Endothelial cell of umbilical vein (primary cell): ENCODE results near the gene MED27. TPM values are rescaled to one million over a fixed set of nuclear protein-coding genes. Genes with fewer than 3 reads are reported as not detected.

Experiments
- BruUV-seq: library from RNA; stranded (reverse); fragments of 400-500 nt; replicated peaks from 2 replicates; lab custom pipeline; 2021; lab: Mats Ljungman, UMichigan
- CTCF ChIA-PET: fragments of 300-600, 350-600 bp; sonication (Branson Sonifier 250); formaldehyde crosslinking; loops from one replicate; lab custom pipeline; 2021; ENCODE audit warnings: antibody characterized with exemption, inconsistent platforms; lab: Charles Lee
- POLR2A ChIA-PET: fragments of 300-600, 350-600 bp; sonication (Branson Sonifier 250); formaldehyde crosslinking; loops from one replicate; lab custom pipeline; 2021; ENCODE audit warnings: antibody characterized with exemption, inconsistent platforms; lab: Charles Lee
- DNase-seq: peaks from one replicate; pipeline ENCODE4 v3.0.0-alpha.2; 2011; ENCODE audit warnings: low read depth, low spot score
- FAIRE-seq: peaks from 2 replicates; lab custom pipeline; 2011; peaks lifted over from hg19 to GRCh38; lab: Jason Lieb, UNC
- H2AFZ ChIP-seq: 2 replicates; pipeline ENCODE4 v1.6.0; 2012; ENCODE audit warnings: low read depth, low read length, control low read depth, inconsistent platforms
- H3K27ac ChIP-seq: 2 replicates; pipeline ENCODE4 v1.5.1; 2011; ENCODE audit warnings: low read depth, mild to moderate bottlenecking, control low read depth, low read length, moderate library complexity; ENCODE audit not compliant: insufficient read depth
- H3K27me3 ChIP-seq, 2 experiments: 2 replicates each; pipeline versions ENCODE4 v1.6.0 to v1.6.1; 2011; ENCODE audit warnings: low read length in 2 of 2, mixed read lengths in 1 of 2; ENCODE audit not compliant: control insufficient read depth in 2 of 2, insufficient read depth in 2 of 2
- H3K36me3 ChIP-seq, 2 experiments: 2 replicates in 1 of 2; 3 replicates in 1 of 2; pipeline ENCODE4 v1.5.1; 2011; ENCODE audit warnings: low read length in 2 of 2, mild to moderate bottlenecking in 1 of 2, moderate library complexity in 1 of 2; ENCODE audit not compliant: control insufficient read depth in 2 of 2, insufficient read depth in 2 of 2; ENCODE audit errors: extremely low read depth in 1 of 2
- H3K4me1 ChIP-seq: 3 replicates; pipeline ENCODE4 v1.5.1; 2011; ENCODE audit warnings: mild to moderate bottlenecking, low read length; ENCODE audit not compliant: control insufficient read depth, insufficient read depth; ENCODE audit errors: extremely low read depth
- H3K4me2 ChIP-seq: 2 replicates; pipeline ENCODE4 v1.6.1; 2011; ENCODE audit warnings: low read length, control low read depth, mixed read lengths; ENCODE audit not compliant: insufficient read depth
- H3K4me3 ChIP-seq, 3 experiments: fragments of 200-600 bp in 1 of 3; sonication (generic), shearing (Covaris generic) in 1 of 3; replicated peaks in 1 of 3; 2 replicates each; pipeline ENCODE4 v1.5.1; 2011 to 2016; ENCODE audit warnings: control low read depth in 3 of 3, low read length in 3 of 3, mild to moderate bottlenecking in 2 of 3, inconsistent platforms in 1 of 3, low read depth in 1 of 3, moderate library complexity in 1 of 3; ENCODE audit not compliant: insufficient read depth in 1 of 3
- H3K79me2 ChIP-seq: 2 replicates; pipeline ENCODE4 v1.6.0; 2012; ENCODE audit warnings: low read length, inconsistent platforms; ENCODE audit not compliant: control insufficient read depth, insufficient read depth
- H3K9ac ChIP-seq: replicated peaks from 2 replicates; pipeline ENCODE3; 2011; ENCODE audit warnings: low read length, control low read depth; ENCODE audit not compliant: insufficient read depth; ENCODE audit errors: extremely low read depth
- H3K9me1 ChIP-seq: replicated peaks from 3 replicates; pipeline ENCODE4 v1.6.0; 2011; ENCODE audit warnings: mild to moderate bottlenecking, low read length; ENCODE audit not compliant: control insufficient read depth, insufficient read depth; ENCODE audit errors: extremely low read depth
- H3K9me3 ChIP-seq: replicated peaks from 2 replicates; pipeline ENCODE4 v1.5.1; 2012; ENCODE audit warnings: low read length, inconsistent platforms; ENCODE audit not compliant: control insufficient read depth, insufficient read depth
- H4K20me1 ChIP-seq: replicated peaks from 2 replicates; pipeline ENCODE3; 2011; ENCODE audit warnings: mild to moderate bottlenecking, low read length; ENCODE audit not compliant: control insufficient read depth, insufficient read depth; ENCODE audit errors: extremely low read depth
- FOS ChIP-seq: IDR thresholded peaks from 2 replicates; pipeline ENCODE4 v1.6.1; 2011; ENCODE audit warnings: mild to moderate bottlenecking, low read length, moderate library complexity, borderline replicate concordance; ENCODE audit not compliant: insufficient read depth
- MYC ChIP-seq: IDR thresholded peaks from one replicate; pipeline ENCODE4 v1.6.1; 2011; ENCODE audit warnings: mild to moderate bottlenecking, low read depth, low read length
- POLR2A ChIP-seq: IDR thresholded peaks from 2 replicates; pipeline ENCODE4 v1.6.1; 2012; ENCODE audit warnings: low read depth, mild to moderate bottlenecking, control low read depth, low read length
- POLR2AphosphoS5 ChIP-seq: IDR thresholded peaks from 2 replicates; pipeline ENCODE4 v1.6.1; 2012; ENCODE audit warnings: low read depth, mild to moderate bottlenecking, control low read depth, low read length, moderate library complexity; ENCODE audit not compliant: insufficient read depth
- dilution Hi-C: fragments of 300-500 bp; cut with MboI; formaldehyde crosslinking; loops from one replicate; pipeline ENCODE4 v1.15.0; 2019; ENCODE audit warnings: low sequenced_read_pairs; ENCODE audit not compliant: extremely low pct_ligation_motif_present
- intact Hi-C: fragments of 100-400 bp; cut with micrococcal nuclease; formaldehyde crosslinking; loops from one replicate; pipeline ENCODE4 v1.10.0; 2022
- polyA plus RNA-seq, 4 experiments: library from polyadenylated mRNA; depleted of rRNA in 3 of 4; stranded (reverse) in 3 of 4; unstranded in 1 of 4; fragments of >200 nt; gene quantifications; 2 replicates each; pipeline versions ENCODE4 v1.2.1 to v1.2.3, GENCODE V29; 2011 to 2012; ENCODE audit warnings: missing spikeins in 1 of 4
- total RNA-seq: library from RNA; stranded (reverse); gene quantifications from 2 replicates; pipeline ENCODE4 v1.2.3, GENCODE V29; 2021
- TF ChIP-seq, protein P1 (sequence below), 2 donors: IDR thresholded peaks; 1 replicate in 1 of 2; 2 replicates in 1 of 2; pipeline ENCODE4 v1.5.1; 2011; ENCODE audit warnings: low read length in 2 of 2, mild to moderate bottlenecking in 2 of 2, moderate library complexity in 2 of 2, control low read depth in 1 of 2, inconsistent platforms in 1 of 2, low read depth in 1 of 2; ENCODE audit not compliant: insufficient read depth in 1 of 2; ENCODE audit errors: extremely low read depth in 1 of 2

Gene MED27
- total and polyA plus RNA-seq, 2 donors (not counting 3 experiments of a cell fraction or from before 2014, with no cell fraction given), result 27.9 to 47.8 TPM

DNA sequence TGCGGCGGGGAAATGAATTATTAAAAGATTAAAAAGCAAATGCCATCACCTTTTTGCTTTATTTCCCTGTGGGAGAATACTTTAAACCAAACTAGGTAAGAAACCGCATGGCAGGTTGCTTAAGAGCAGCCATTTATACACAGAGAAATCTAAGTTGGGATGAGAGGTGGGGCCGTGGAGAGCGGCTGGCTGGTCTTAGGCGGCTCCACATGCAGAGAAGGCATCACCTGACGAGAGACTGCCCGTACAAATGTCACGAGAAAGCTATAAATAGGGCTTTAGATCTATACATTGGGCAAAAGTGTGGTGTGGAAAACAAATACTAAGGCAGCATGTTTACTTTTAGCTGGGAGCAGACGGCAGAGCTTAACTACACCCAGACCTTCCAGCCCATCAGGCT lies 39.4 kb downstream of the MED27 start:
- no peak overlapping the region for H3K4me2 ChIP-seq
- no TSS peak for BruUV-seq
- TF ChIP-seq, protein P1, sequence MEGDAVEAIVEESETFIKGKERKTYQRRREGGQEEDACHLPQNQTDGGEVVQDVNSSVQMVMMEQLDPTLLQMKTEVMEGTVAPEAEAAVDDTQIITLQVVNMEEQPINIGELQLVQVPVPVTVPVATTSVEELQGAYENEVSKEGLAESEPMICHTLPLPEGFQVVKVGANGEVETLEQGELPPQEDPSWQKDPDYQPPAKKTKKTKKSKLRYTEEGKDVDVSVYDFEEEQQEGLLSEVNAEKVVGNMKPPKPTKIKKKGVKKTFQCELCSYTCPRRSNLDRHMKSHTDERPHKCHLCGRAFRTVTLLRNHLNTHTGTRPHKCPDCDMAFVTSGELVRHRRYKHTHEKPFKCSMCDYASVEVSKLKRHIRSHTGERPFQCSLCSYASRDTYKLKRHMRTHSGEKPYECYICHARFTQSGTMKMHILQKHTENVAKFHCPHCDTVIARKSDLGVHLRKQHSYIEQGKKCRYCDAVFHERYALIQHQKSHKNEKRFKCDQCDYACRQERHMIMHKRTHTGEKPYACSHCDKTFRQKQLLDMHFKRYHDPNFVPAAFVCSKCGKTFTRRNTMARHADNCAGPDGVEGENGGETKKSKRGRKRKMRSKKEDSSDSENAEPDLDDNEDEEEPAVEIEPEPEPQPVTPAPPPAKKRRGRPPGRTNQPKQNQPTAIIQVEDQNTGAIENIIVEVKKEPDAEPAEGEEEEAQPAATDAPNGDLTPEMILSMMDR (IDR thresholded peaks at IDR 0.05; ENCODE audit: extremely low read depth in 1 of 2, insufficient read depth in 1 of 2, low read depth in 1 of 2, low read length in 2 of 2), result no peak
- no peak overlapping the region for H3K9ac ChIP-seq
- H3K4me1 ChIP-seq, result peaks cover 19% of the 10 kb centered on the region
- FAIRE-seq (no peak), DNase-seq (no peak)
- intact Hi-C loops (no loop called here), dilution Hi-C loops (no loop called here)
- no peaks in the 10 kb centered on the region for H4K20me1 ChIP-seq
- no peaks in the 10 kb centered on the region for H3K9me1 ChIP-seq
- H2AFZ ChIP-seq, result no peak overlapping the region
- H3K36me3 ChIP-seq, result no peaks in the 10 kb centered on the region
- ChIA-PET CTCF (no interaction called here), POLR2A (interaction anchor here (0.7 kb wide), 1 partner anchor 907 kb away, joined by 3 read pairs; no protein-coding TSS in a partner anchor)
- H3K27me3 ChIP-seq, result no peaks in the 10 kb centered on the region
- H3K79me2 ChIP-seq, result peaks cover 22% of the 10 kb centered on the region
- H3K27ac ChIP-seq, result no peak overlapping the region
- no peak overlapping the region for H3K4me3 ChIP-seq
- no peaks in the 10 kb centered on the region for H3K9me3 ChIP-seq

DNA sequence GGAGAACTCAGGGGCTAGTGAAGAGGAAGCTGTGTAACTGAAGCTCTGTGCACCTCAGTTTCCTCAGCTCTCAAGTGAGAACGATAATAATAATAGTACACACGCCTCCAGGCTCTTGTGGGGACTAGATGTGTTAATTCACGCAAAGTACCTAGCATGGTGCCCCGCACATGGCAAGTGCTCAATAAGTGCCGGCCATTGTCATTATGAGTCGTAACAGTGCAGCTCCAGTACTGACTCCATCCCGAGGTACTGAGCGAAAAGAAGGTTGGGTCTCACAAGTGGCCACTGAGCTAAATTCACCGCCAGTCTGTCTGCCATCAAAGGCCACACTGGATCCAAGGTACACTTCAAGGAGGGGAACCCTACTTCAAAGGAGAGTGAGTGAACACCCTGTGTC lies 40.4 kb downstream of the MED27 start:
- DNase-seq, result no peak
- POLR2A ChIA-PET, result no interaction called here
- Histone ChIP-seq H3K36me3 (no peaks in the 10 kb centered on the region), H3K4me3 (no peak overlapping the region), H3K9ac (no peak overlapping the region), H3K4me2 (no peak overlapping the region), H3K27me3 (no peaks in the 10 kb centered on the region), H4K20me1 (no peaks in the 10 kb centered on the region), H3K27ac (no peak overlapping the region), H3K79me2 (peaks cover 22% of the 10 kb centered on the region), H3K9me3 (no peaks in the 10 kb centered on the region), H3K9me1 (no peaks in the 10 kb centered on the region), H3K4me1 (peaks cover 18% of the 10 kb centered on the region), H2AFZ (no peak overlapping the region)
- BruUV-seq, result no TSS peak
- TF ChIP-seq FOS (no peak), MYC (no peak), POLR2A (no peak), POLR2AphosphoS5 (no peak)
- TF ChIP-seq, protein P1 (IDR thresholded peaks at IDR 0.05; ENCODE audit: extremely low read depth in 1 of 2, insufficient read depth in 1 of 2, low read depth in 1 of 2, low read length in 2 of 2), result no peak
- intact Hi-C loops, result no loop called here
- dilution Hi-C loops, result no loop called here
- CTCF ChIA-PET, result interaction anchor here (1.1 kb wide), 1 partner anchor 18 kb away, joined by 3 read pairs; no protein-coding TSS in a partner anchor
- no peak for FAIRE-seq
